Panc1 (cell line): Measurements from ENCODE around the gene KIF26A. TPM values are rescaled to one million over a fixed set of nuclear protein-coding genes. Genes with fewer than 3 reads are reported as not detected.

Experiments
- ATAC-seq: fragments of 200-7000 bp; cut with Tn5 transposase; 2 replicates; pipeline ENCODE4 v1.9.1; 2020; ENCODE audit warnings: mild to moderate bottlenecking, moderate library complexity
- BruUV-seq: library from RNA; stranded (reverse); fragments of 400-500 nt; replicated peaks from 2 replicates; lab custom pipeline; 2021; lab: Mats Ljungman, UMichigan
- CTCF ChIA-PET: fragments of 300-600 bp; sonication (Branson Sonifier 250); formaldehyde crosslinking; loops from one replicate; lab custom pipeline; 2022; ENCODE audit warnings: antibody characterized with exemption; lab: Charles Lee
- POLR2A ChIA-PET: fragments of 300-600 bp; sonication (Branson Sonifier 250); formaldehyde crosslinking; loops from one replicate; lab custom pipeline; 2022; ENCODE audit warnings: antibody characterized with exemption; lab: Charles Lee
- DNase-seq: peaks from one replicate; pipeline ENCODE4 v3.0.0-alpha.2; 2010; ENCODE audit warnings: low read depth, low spot score
- H3K27ac ChIP-seq: 2 replicates; pipeline ENCODE4 v1.5.1; 2011; ENCODE audit warnings: mild to moderate bottlenecking, low read length, inconsistent platforms
- H3K27me3 ChIP-seq: fragments of 200-500 bp; sonication (Bioruptor generic); 2 replicates; pipeline ENCODE4 v1.6.0; 2014; ENCODE audit warnings: low read length, inconsistent platforms; ENCODE audit not compliant: control insufficient read depth, insufficient read depth
- H3K36me3 ChIP-seq: fragments of 200-500 bp; sonication (Bioruptor generic); 2 replicates; pipeline ENCODE4 v1.5.1; 2014; ENCODE audit warnings: inconsistent platforms, mild to moderate bottlenecking, low read length, moderate library complexity; ENCODE audit not compliant: control insufficient read depth, insufficient read depth
- H3K4me1 ChIP-seq: 2 replicates; pipeline ENCODE4 v1.5.1; 2011; ENCODE audit warnings: inconsistent platforms, mild to moderate bottlenecking, low read length, moderate library complexity; ENCODE audit not compliant: control insufficient read depth, insufficient read depth
- H3K4me3 ChIP-seq, 2 experiments: 2 replicates each; pipeline ENCODE4 v1.5.1; 2011 to 2012; ENCODE audit warnings: low read depth in 2 of 2, low read length in 2 of 2, mild to moderate bottlenecking in 2 of 2, inconsistent platforms in 1 of 2, moderate library complexity in 1 of 2
- H3K9me3 ChIP-seq: fragments of 200-500 bp; sonication (Bioruptor generic); 2 replicates; pipeline ENCODE4 v1.5.1; 2014; ENCODE audit warnings: low read depth, mild to moderate bottlenecking, inconsistent platforms, low read length, moderate library complexity; ENCODE audit not compliant: control insufficient read depth, insufficient read depth
- CTCF ChIP-seq: fragments of 450-650 bp; IDR thresholded peaks from 2 replicates; pipeline ENCODE4 v1.5.1; 2017; ENCODE audit warnings: mild to moderate bottlenecking
- POLR2AphosphoS5 ChIP-seq: IDR thresholded peaks from 2 replicates; pipeline ENCODE4 v1.6.1; 2012; ENCODE audit warnings: mild to moderate bottlenecking, low read depth, low read length, moderate library complexity
- REST ChIP-seq, 2 experiments: IDR thresholded peaks; 2 replicates each; pipeline ENCODE4 v1.6.1; 2011 to 2012; ENCODE audit warnings: low read depth in 2 of 2, control low read depth in 1 of 2, low read length in 1 of 2, mild to moderate bottlenecking in 1 of 2, moderate library complexity in 1 of 2; ENCODE audit not compliant: insufficient read depth in 1 of 2
- SIN3A ChIP-seq: IDR thresholded peaks from 2 replicates; pipeline ENCODE4 v1.6.1; 2012; ENCODE audit warnings: low read depth, mild to moderate bottlenecking, low read length, moderate library complexity, borderline replicate concordance; ENCODE audit not compliant: insufficient read depth
- TCF7L2 ChIP-seq: IDR thresholded peaks from 2 replicates; pipeline ENCODE4 v1.6.1; 2011; ENCODE audit warnings: mild to moderate bottlenecking, low read depth, low read length, inconsistent platforms
- in situ Hi-C: cut with HindIII; loops from 2 replicates; pipeline ENCODE4 v1.10.0; 2016; ENCODE audit warnings: low sequenced_read_pairs, low pct_unique_long_range_greater_than_20kb
- intact Hi-C: fragments of 100-400 bp; cut with micrococcal nuclease; formaldehyde crosslinking; loops from one replicate; pipeline ENCODE4 v1.10.0; 2022; ENCODE audit not compliant: unreplicated experiment
- total RNA-seq: library from RNA; stranded (reverse); gene quantifications from one replicate; pipeline ENCODE4 v1.2.1, GENCODE V29; 2021; ENCODE audit not compliant: unreplicated experiment

KIF26A gene
- total RNA-seq, 1 experiment from 2014 or later, result 4.4 TPM

GRCh38 chr14:104145826-104146601 is 7.6 kb downstream of the KIF26A start:
- Histone ChIP-seq H3K27ac (no peak overlapping the region), H3K4me3 (no peak overlapping the region), H3K9me3 (no peaks in the 10 kb centered on the region), H3K27me3 (no peaks in the 10 kb centered on the region), H3K4me1 (peaks cover 5% of the 10 kb centered on the region), H3K36me3 (no peaks in the 10 kb centered on the region)
- intact Hi-C loops (no loop called here), in situ Hi-C loops (no loop called here)
- POLR2A ChIA-PET, result no interaction called here
- BruUV-seq, result no TSS peak
- ATAC-seq (no peak), DNase-seq (no peak)
- CTCF ChIA-PET, result interaction anchor here (0.6 kb wide), 1 partner anchor 17 kb away, joined by 5 read pairs; no protein-coding TSS in a partner anchor
- TF ChIP-seq CTCF (no peak), TCF7L2 (no peak), POLR2AphosphoS5 (no peak), REST (IDR thresholded peaks at IDR 0.05; ENCODE audit: insufficient read depth in 1 of 2, low read depth in 2 of 2, low read length in 1 of 2) (no peak), SIN3A (no peak)

GRCh38 chr14:104146651-104147345 is 8.4 kb downstream of the KIF26A start:
- intact Hi-C loops, result no loop called here
- no peak for ATAC-seq
- ChIA-PET POLR2A (no interaction called here), CTCF (no interaction called here)
- H3K9me3 ChIP-seq, result no peaks in the 10 kb centered on the region
- in situ Hi-C loops, result no loop called here
- peaks cover 5% of the 10 kb centered on the region for H3K4me1 ChIP-seq
- H3K27me3 ChIP-seq, result no peaks in the 10 kb centered on the region
- no peaks in the 10 kb centered on the region for H3K36me3 ChIP-seq
- no TSS peak for BruUV-seq
- no peak for TF ChIP-seq CTCF
- no peak for TF ChIP-seq SIN3A
- no peak for TF ChIP-seq POLR2AphosphoS5
- no peak for TF ChIP-seq TCF7L2
- no peak for TF ChIP-seq REST (IDR thresholded peaks at IDR 0.05; ENCODE audit: insufficient read depth in 1 of 2, low read depth in 2 of 2, low read length in 1 of 2)
- no peak overlapping the region for H3K27ac ChIP-seq
- H3K4me3 ChIP-seq, result no peak overlapping the region
- no peak for DNase-seq
